ENCODE data around the gene PIAS4.

Gene PIAS4

GRCh38 chr19:3970808-3971598 lies 36.5 kb upstream of the PIAS4 start, which contains the start of gene DAPK3:
Gene DAPK3 (minus strand): TSS chr19:3971099. CDS start chr19:3969735, 1,364 bp downstream.
- peak within 1 kb of the TSS; percentile 95 for H3K4me3 ChIP-seq (ENCODE audit: low read length)
- no peak for TF ChIP-seq CTCF (conservative IDR thresholded peaks at IDR 0.05; ENCODE audit: low read depth, low read length)
- peak; percentile 94 for DNase-seq (ENCODE audit: low read depth)

- no peak overlapping the region for H3K4me3 ChIP-seq (ENCODE audit: low read length)
- no peak for TF ChIP-seq CTCF (conservative IDR thresholded peaks at IDR 0.05; ENCODE audit: low read depth, low read length)
- no peak for DNase-seq (ENCODE audit: low read depth)
Measured at GRCh38 chr19:3975144-3975543, 32.4 kb upstream of the PIAS4 start.

GRCh38 chr19:3975637-3976087 lies 31.9 kb upstream of the PIAS4 start:
- no peak overlapping the region for H3K4me3 ChIP-seq (ENCODE audit: low read length)
- DNase-seq (ENCODE audit: low read depth) = no peak
- TF ChIP-seq CTCF (conservative IDR thresholded peaks at IDR 0.05; ENCODE audit: low read depth, low read length) = no peak

GRCh38 chr19:3976495-3977241 lies 30.9 kb upstream of the PIAS4 start:
- H3K4me3 ChIP-seq (ENCODE audit: low read length) = no peak overlapping the region
- TF ChIP-seq CTCF (conservative IDR thresholded peaks at IDR 0.05; ENCODE audit: low read depth, low read length) = no peak
- DNase-seq (ENCODE audit: low read depth) = no peak

GRCh38 chr19:3977242-3978143 lies 30.0 kb upstream of the PIAS4 start:
- no peak for DNase-seq (ENCODE audit: low read depth)
- H3K4me3 ChIP-seq (ENCODE audit: low read length) = no peak overlapping the region
- peak; percentile 30 for TF ChIP-seq CTCF (conservative IDR thresholded peaks at IDR 0.05; ENCODE audit: low read depth, low read length)

- TF ChIP-seq CTCF (conservative IDR thresholded peaks at IDR 0.05; ENCODE audit: low read depth, low read length) = no peak
- DNase-seq (ENCODE audit: low read depth) = no peak
- no peak overlapping the region for H3K4me3 ChIP-seq (ENCODE audit: low read length)
Measured at GRCh38 chr19:3978145-3978544, 29.4 kb upstream of the PIAS4 start.

Measured in retinal pigment epithelial cell (primary cell).